Esophagus squamous epithelium (tissue), 4 donors: ENCODE results near the gene SLC7A6.

Source experiments
- CTCF ChIP-seq, 6 experiments: fragments of 450-650 bp in 4 of 6; fragments of 200-600 bp in 2 of 6; sonication (generic) in 2 of 6; IDR thresholded peaks; one replicate each; pipeline ENCODE4 v1.5.1; 2016 to 2019; ENCODE audit warnings: antibody characterized with exemption in 6 of 6, mild to moderate bottlenecking in 4 of 6, moderate library complexity in 4 of 6
- POLR2A ChIP-seq, 4 donors: fragments of 450-650 bp; IDR thresholded peaks; one replicate each; pipeline ENCODE4 v1.6.1; 2017; ENCODE audit warnings: antibody characterized with exemption in 4 of 4, mild to moderate bottlenecking in 4 of 4, moderate library complexity in 3 of 4

- TF ChIP-seq POLR2A (IDR thresholded peaks at IDR 0.05): no peak
- TF ChIP-seq CTCF (IDR thresholded peaks at IDR 0.05): no peak
Observed at GRCh38 chr16:68214726-68215125, 49.6 kb upstream of the SLC7A6 start.
